Naive B cell (primary cell): ENCODE data around the gene KATNIP. TPM values are rescaled to one million over a fixed set of nuclear protein-coding genes. Genes with fewer than 3 reads are reported as not detected.

Experiments used
- ATAC-seq, 2 donors: fragments of 150-1000 bp; cut with Tn5 transposase; 2 replicates each; pipeline ENCODE4 v1.10.0; 2021; ENCODE audit warnings: low read depth in 2 of 2, mild to moderate bottlenecking in 2 of 2, moderate library complexity in 2 of 2
- DNase-seq: peaks from one replicate; pipeline ENCODE4 v3.0.0; 2022
- H3K27ac Mint-ChIP-seq, 6 donors: one replicate each; pipeline ENCODE4 v1.8.0; 2020 to 2022; ENCODE audit warnings: mild to moderate bottlenecking in 6 of 6, mixed read lengths in 6 of 6, moderate library complexity in 5 of 6, inconsistent platforms in 2 of 6
- H3K27me3 Mint-ChIP-seq, 3 donors: one replicate each; pipeline ENCODE4 v1.8.0; 2021 to 2022; ENCODE audit warnings: mixed read lengths in 3 of 3, mild to moderate bottlenecking in 1 of 3
- H3K36me3 Mint-ChIP-seq, 2 donors: one replicate each; pipeline ENCODE4 v1.8.0; 2020 to 2022; ENCODE audit warnings: mixed read lengths in 2 of 2, inconsistent platforms in 1 of 2, mild to moderate bottlenecking in 1 of 2
- H3K4me1 Mint-ChIP-seq, 3 donors: one replicate each; pipeline ENCODE4 v1.8.0; 2020 to 2022; ENCODE audit warnings: mixed read lengths in 3 of 3, inconsistent platforms in 1 of 3, mild to moderate bottlenecking in 1 of 3, moderate library complexity in 1 of 3
- H3K4me3 Mint-ChIP-seq, 8 donors: one replicate each; pipeline ENCODE4 v1.8.0; 2020 to 2022; ENCODE audit warnings: mild to moderate bottlenecking in 8 of 8, mixed read lengths in 8 of 8, moderate library complexity in 8 of 8, inconsistent platforms in 2 of 8
- H3K9me3 Mint-ChIP-seq, 7 donors: one replicate each; pipeline ENCODE4 v1.8.0; 2020 to 2022; ENCODE audit warnings: mixed read lengths in 7 of 7, mild to moderate bottlenecking in 5 of 7, inconsistent platforms in 2 of 7, moderate library complexity in 1 of 7
- polyA plus RNA-seq, 6 donors: library from polyadenylated mRNA; unstranded; fragments of 300-500 nt; fragmentation: Illumina TruSeq; gene quantifications; one replicate each; pipeline ENCODE4 v1.2.3, GENCODE V29; 2021; ENCODE audit warnings: low read depth in 6 of 6

The KATNIP gene
- polyA plus RNA-seq = 10 to 100 TPM in 1 of 6 donors, 1 to 10 TPM in 5; 2.2 to 13.1 (median 4.6) TPM

DNA sequence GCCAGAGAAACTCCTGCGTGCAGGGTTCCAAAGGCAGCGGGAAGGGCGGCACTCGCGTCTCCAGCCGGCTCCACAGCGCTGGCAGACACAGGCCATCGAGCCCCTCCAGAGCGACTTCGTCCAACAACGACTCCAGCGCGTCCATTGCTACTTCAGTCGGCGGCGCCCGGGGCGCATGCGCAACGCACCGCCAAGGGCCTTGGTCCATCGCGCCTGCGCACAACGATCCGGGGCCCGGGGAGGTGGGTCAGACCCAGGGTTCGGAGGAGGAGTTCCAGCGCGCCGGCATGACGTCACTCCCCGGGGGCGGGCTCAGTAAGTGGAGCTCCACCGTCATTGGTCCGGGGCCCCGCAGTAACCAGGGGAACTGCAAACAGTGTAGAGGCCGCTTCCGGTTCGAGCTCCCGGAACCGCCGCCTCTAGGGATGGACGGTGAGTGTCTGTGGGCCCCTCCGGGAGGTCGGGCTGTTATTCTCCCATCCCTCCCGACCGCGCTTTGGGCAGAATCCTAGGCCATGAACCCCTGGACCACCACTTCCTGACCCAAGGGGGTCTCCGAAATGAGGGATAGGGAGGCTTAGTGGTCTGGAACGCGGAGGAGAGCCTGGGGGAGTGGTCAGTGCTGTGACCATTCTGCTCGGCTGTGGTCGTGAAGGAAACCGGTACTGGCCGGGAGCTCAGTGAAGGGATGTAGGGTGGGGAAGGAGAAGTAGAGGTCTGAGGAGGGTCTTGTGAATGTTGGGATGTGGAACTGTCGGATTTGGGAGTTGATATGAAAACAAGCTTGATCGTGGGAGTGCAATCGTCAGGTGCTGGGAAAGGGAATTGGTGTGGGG is at the start of gene KATNIP, which contains the start of gene GTF3C1:
Gene KATNIP (plus strand): TSS at position 399 of the 836 bp plus-strand sequence. CDS start 27 bp downstream, at position 426.
Gene GTF3C1 (minus strand): TSS at position 168 of the 836 bp plus-strand sequence. CDS start 23 bp downstream, at position 145.
- peak within 1 kb of the TSS; percentile 99 to 100 (median 100) for H3K27ac Mint-ChIP-seq
- H3K4me3 Mint-ChIP-seq = peak within 1 kb of the TSS; percentile 96 to 100 (median 99)
- peak; percentile 96 to 97 for ATAC-seq
- peaks cover 0 to 5% of the 10 kb centered on the region in 2 donors for H3K36me3 Mint-ChIP-seq
- peak; percentile 100 for DNase-seq
- peaks cover 27 to 42% (median 32%) of the 10 kb centered on the region in 3 donors for H3K4me1 Mint-ChIP-seq
- no peaks in the 10 kb centered on the region for H3K27me3 Mint-ChIP-seq
- no peaks in the 10 kb centered on the region for H3K9me3 Mint-ChIP-seq

- no peaks in the 10 kb centered on the region for H3K9me3 Mint-ChIP-seq
- no peaks in the 10 kb centered on the region for H3K27me3 Mint-ChIP-seq
- H3K36me3 Mint-ChIP-seq = peaks cover 50 to 57% of the 10 kb centered on the region in 2 donors
- H3K4me1 Mint-ChIP-seq = no peaks in the 10 kb centered on the region
- peak overlapping the region in 1 of 6 donors; percentile 31 for H3K27ac Mint-ChIP-seq
- DNase-seq = no peak
- H3K4me3 Mint-ChIP-seq = no peak overlapping the region
- ATAC-seq = no peak
Observed at GRCh38 chr16:27500801-27501200, 49.1 kb upstream of the KATNIP start.

- Mint-ChIP-seq H3K36me3 (peaks cover 48 to 68% of the 10 kb centered on the region in 2 donors), H3K27ac (no peak overlapping the region), H3K27me3 (no peaks in the 10 kb centered on the region), H3K9me3 (no peaks in the 10 kb centered on the region), H3K4me3 (no peak overlapping the region), H3K4me1 (no peaks in the 10 kb centered on the region)
- ATAC-seq (no peak), DNase-seq (no peak)
Observed at GRCh38 chr16:27503662-27504061, 46.3 kb upstream of the KATNIP start.

DNA sequence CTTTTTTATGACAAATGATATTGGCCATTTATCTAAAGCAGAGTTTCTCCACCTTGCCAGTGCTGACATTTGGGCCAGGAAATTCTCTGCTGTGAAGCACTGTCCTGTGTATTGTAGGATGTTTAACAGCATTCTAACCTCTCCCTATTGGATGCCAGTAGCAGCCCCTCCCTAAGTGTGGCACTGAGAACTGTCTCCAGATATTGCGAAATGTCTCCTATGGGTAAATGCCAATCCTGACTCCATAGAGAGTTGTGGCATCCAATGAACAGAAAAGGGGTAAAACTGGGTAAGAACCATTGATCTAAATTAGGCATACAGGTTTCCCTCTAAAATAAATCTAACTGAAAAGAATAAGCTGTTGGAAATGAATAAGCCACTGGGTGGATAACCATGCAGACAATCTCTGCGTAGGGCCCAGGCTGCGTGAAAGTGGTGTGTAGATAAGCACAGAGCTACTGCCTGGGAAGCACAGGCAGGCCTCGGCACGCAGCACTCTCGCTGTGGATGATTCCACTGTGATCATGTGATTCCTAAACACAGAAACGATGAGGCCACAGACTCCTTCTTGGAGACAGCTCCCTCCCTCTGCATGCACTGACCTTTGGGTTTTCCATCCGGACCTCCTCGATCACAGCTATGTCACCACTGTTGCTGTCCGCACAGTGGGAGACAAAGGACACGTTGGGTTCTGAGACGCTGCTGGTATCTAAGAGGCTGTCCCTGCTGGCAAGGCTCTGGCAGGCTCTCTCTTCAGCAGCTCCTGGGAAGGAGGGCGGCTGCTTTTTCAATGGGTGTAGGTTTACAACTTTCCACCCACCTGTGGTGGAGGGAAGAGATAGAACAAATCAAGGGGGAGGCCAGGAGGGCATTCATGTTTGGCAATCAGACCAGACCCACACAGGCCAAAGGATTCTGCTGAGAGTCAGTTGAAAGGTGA is 44.4 kb upstream of the KATNIP start:
- no peak overlapping the region for H3K4me3 Mint-ChIP-seq
- DNase-seq (no peak), ATAC-seq (no peak)
- H3K4me1 Mint-ChIP-seq = no peaks in the 10 kb centered on the region
- H3K9me3 Mint-ChIP-seq = no peaks in the 10 kb centered on the region
- H3K27me3 Mint-ChIP-seq = no peaks in the 10 kb centered on the region
- peak overlapping the region in 2 of 6 donors; percentile 12 to 37 for H3K27ac Mint-ChIP-seq
- peaks cover 48 to 60% of the 10 kb centered on the region in 2 donors for H3K36me3 Mint-ChIP-seq

DNA sequence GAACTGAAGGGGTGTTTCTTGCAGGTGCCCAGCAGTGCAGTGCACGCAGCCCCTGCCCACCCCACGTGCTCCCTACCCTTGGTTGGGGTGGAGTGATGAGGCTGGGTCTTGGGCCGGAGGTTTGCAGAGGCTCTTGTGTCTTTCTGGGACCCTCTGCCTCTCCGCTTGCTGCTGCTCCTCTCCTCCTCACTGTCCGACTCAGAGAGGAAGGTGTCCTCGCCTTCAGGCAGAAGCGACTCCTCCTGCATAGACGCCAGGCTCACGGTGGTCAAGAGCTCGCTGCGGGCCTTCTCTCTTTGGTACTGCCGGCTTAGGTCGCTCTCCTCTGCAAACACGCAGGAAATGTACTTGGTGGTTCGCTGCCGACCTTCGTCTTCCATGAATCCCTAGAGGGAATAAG is 43.2 kb upstream of the KATNIP start:
- no peaks in the 10 kb centered on the region for H3K9me3 Mint-ChIP-seq
- no peak for DNase-seq
- H3K4me1 Mint-ChIP-seq = no peaks in the 10 kb centered on the region
- ATAC-seq = no peak
- H3K27ac Mint-ChIP-seq = no peak overlapping the region
- H3K36me3 Mint-ChIP-seq = peaks cover 45 to 59% of the 10 kb centered on the region in 2 donors
- no peak overlapping the region for H3K4me3 Mint-ChIP-seq
- H3K27me3 Mint-ChIP-seq = no peaks in the 10 kb centered on the region

DNA sequence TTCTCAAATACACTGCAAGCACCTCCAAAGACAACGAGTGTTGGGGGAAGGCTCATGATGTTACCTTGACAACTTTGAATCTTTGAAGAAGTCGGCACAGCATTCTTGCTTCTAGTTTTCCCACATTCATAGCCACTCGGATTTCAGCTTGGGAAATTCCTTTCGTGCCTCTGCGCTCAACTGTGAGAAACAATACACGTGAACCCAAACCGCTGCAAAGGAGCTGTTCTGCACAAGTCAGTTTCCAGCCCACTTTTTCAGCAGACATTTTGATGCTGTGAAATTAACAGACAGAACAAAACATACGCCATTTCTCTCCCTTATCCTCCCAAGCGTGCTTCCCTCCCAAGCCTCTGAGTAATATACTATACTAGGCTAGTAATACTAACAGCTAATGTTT is 41.5 kb upstream of the KATNIP start:
- Mint-ChIP-seq H3K36me3 (peaks cover 44 to 48% of the 10 kb centered on the region in 2 donors), H3K27me3 (no peaks in the 10 kb centered on the region), H3K27ac (no peak overlapping the region), H3K9me3 (no peaks in the 10 kb centered on the region), H3K4me1 (no peaks in the 10 kb centered on the region), H3K4me3 (no peak overlapping the region)
- DNase-seq (no peak), ATAC-seq (no peak)

- no peak for DNase-seq
- Mint-ChIP-seq H3K4me1 (peaks cover 0 to 4% (median 0%) of the 10 kb centered on the region in 3 donors), H3K4me3 (no peak overlapping the region), H3K27ac (peak overlapping the region in 1 of 6 donors; percentile 60), H3K9me3 (no peaks in the 10 kb centered on the region), H3K27me3 (no peaks in the 10 kb centered on the region), H3K36me3 (peaks cover 36 to 37% of the 10 kb centered on the region in 2 donors)
- no peak for ATAC-seq
Observed at GRCh38 chr16:27511657-27512448, 38.1 kb upstream of the KATNIP start.

DNA sequence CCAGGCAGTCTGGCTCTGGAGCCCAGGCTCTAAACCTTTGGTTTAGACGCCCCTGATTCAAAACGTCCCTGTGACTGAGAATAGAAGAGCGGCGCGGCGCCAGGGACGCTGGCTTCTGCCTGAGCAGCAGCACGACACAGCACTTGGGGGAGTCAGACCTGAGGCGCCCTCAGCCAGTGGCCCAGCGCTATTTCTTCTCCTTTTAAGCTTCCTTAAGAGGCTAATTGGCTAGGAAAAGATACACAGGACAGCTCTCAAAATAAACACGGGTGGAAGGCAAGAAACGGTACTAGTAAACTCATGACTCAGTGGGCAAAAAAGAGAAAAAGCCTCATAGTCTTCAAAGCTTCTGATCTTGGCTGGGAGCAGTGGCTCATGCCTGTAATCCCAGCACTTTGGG is 35.1 kb upstream of the KATNIP start:
- peaks cover 21 to 41% of the 10 kb centered on the region in 2 donors for H3K36me3 Mint-ChIP-seq
- DNase-seq = no peak
- H3K4me1 Mint-ChIP-seq = peaks cover 0 to 11% (median 0%) of the 10 kb centered on the region in 3 donors
- H3K27ac Mint-ChIP-seq = peak overlapping the region in 2 of 6 donors; percentile 2 to 50
- ATAC-seq = no peak
- no peak overlapping the region for H3K4me3 Mint-ChIP-seq
- H3K9me3 Mint-ChIP-seq = no peaks in the 10 kb centered on the region
- no peaks in the 10 kb centered on the region for H3K27me3 Mint-ChIP-seq

GRCh38 chr16:27515874-27516353 is 34.0 kb upstream of the KATNIP start:
- Mint-ChIP-seq H3K27ac (no peak overlapping the region), H3K4me3 (no peak overlapping the region), H3K36me3 (peaks cover 17 to 39% of the 10 kb centered on the region in 2 donors), H3K9me3 (no peaks in the 10 kb centered on the region), H3K27me3 (no peaks in the 10 kb centered on the region), H3K4me1 (peaks cover 0 to 11% (median 0%) of the 10 kb centered on the region in 3 donors)
- ATAC-seq (peak in 1 of 2 donors; percentile 42), DNase-seq (no peak)

DNA sequence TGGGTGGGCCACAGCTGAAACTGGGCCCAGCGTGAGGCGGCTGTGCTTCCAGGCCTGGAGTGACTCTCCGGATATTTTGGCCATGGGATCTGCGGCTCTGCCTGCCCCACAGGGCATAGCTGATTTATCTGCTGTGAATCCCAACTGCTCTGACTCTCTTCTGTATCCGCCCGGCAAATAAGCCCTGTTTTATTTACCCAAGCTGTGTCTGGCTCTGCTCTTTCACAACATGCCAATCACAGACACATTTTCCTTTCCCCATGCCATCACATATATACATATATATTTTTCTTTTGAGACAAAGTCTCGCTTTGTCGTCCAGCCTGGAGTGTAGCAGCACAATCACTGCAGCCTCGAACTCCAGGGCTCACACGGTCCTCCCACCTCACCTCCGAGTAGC is 33.6 kb upstream of the KATNIP start:
- no peaks in the 10 kb centered on the region for H3K9me3 Mint-ChIP-seq
- H3K4me1 Mint-ChIP-seq = peaks cover 0 to 14% (median 3%) of the 10 kb centered on the region in 3 donors
- H3K4me3 Mint-ChIP-seq = no peak overlapping the region
- DNase-seq = no peak
- ATAC-seq = no peak
- peaks cover 12 to 35% of the 10 kb centered on the region in 2 donors for H3K36me3 Mint-ChIP-seq
- peak overlapping the region in 1 of 6 donors; percentile 74 for H3K27ac Mint-ChIP-seq
- H3K27me3 Mint-ChIP-seq = no peaks in the 10 kb centered on the region

- Mint-ChIP-seq H3K9me3 (no peaks in the 10 kb centered on the region), H3K4me1 (peaks cover 0 to 15% (median 14%) of the 10 kb centered on the region in 3 donors), H3K36me3 (peaks cover 6 to 30% of the 10 kb centered on the region in 2 donors), H3K4me3 (no peak overlapping the region), H3K27ac (peak overlapping the region in 1 of 6 donors; percentile 54), H3K27me3 (no peaks in the 10 kb centered on the region)
- ATAC-seq (no peak), DNase-seq (no peak)
Observed at GRCh38 chr16:27517664-27518063, 32.3 kb upstream of the KATNIP start.

DNA sequence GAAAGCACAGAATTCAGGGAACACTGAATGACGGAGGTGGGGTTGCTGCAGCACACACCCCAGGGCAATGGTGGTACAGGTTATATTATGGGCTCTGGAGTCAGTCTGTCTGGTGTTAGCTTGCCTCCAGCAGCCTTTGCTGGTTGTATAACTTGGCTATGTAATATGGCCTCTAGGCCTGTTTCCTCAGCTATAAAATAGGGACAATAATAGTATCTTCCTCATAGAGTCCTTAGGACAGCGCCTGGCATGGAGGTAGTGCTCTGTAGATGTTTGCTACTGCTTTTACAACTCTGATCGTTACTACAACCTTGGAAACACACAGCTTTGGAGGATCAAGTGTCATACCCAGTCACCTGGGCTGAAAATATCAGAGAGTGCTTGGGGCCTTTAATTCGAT is 31.7 kb upstream of the KATNIP start:
- DNase-seq = no peak
- Mint-ChIP-seq H3K27ac (no peak overlapping the region), H3K4me1 (peaks cover 0 to 15% (median 14%) of the 10 kb centered on the region in 3 donors), H3K4me3 (no peak overlapping the region), H3K9me3 (no peaks in the 10 kb centered on the region), H3K36me3 (peaks cover 11 to 35% of the 10 kb centered on the region in 2 donors), H3K27me3 (no peaks in the 10 kb centered on the region)
- ATAC-seq = no peak
